OCI-LY7 (cell line): ENCODE measurements around the gene ATP4A. TPM values are rescaled to one million over a fixed set of nuclear protein-coding genes. Genes with fewer than 3 reads are reported as not detected.

ENCODE experiments used
- BruUV-seq: library from RNA; stranded (reverse); fragments of 400-500 nt; replicated peaks from 2 replicates; lab custom pipeline; 2021; lab: Mats Ljungman, UMichigan
- CTCF ChIA-PET: fragments of 300-600 bp; sonication (Branson Sonifier 250); formaldehyde crosslinking; loops from one replicate; lab custom pipeline; 2022; ENCODE audit warnings: antibody characterized with exemption; ENCODE audit not compliant: unreplicated experiment; lab: Charles Lee
- POLR2A ChIA-PET: fragments of 300-600 bp; sonication (Branson Sonifier 250); formaldehyde crosslinking; loops from one replicate; lab custom pipeline; 2022; ENCODE audit warnings: antibody characterized with exemption; lab: Charles Lee
- DNase-seq: peaks from one replicate; pipeline ENCODE4 v3.0.0-alpha.2; 2015; ENCODE audit warnings: low spot score
- H2AFZ ChIP-seq: fragments of 200-600 bp; sonication (generic), shearing (Covaris generic); 2 replicates; pipeline ENCODE4 v1.6.1; 2014; ENCODE audit warnings: mild to moderate bottlenecking, antibody characterized with exemption, low read length, moderate library complexity
- H3K27ac ChIP-seq: fragments of 200-600 bp; sonication (generic); 2 replicates; pipeline ENCODE4 v1.5.1; 2014; ENCODE audit warnings: mixed run types, low read depth, mild to moderate bottlenecking, moderate library complexity, low read length, inconsistent platforms; ENCODE audit not compliant: poor library complexity, severe bottlenecking
- H3K36me3 ChIP-seq: fragments of 200-600 bp; sonication (generic); 2 replicates; pipeline ENCODE4 v1.6.1; 2014; ENCODE audit warnings: mild to moderate bottlenecking, antibody characterized with exemption, low read length, moderate library complexity, mixed read lengths; ENCODE audit not compliant: insufficient read depth
- H3K4me1 ChIP-seq: fragments of 200-600 bp; sonication (generic); 2 replicates; pipeline ENCODE4 v1.5.1; 2014; ENCODE audit warnings: mild to moderate bottlenecking, low read length; ENCODE audit not compliant: insufficient read depth, poor library complexity, severe bottlenecking
- H3K4me2 ChIP-seq: fragments of 200-600 bp; sonication (generic); 2 replicates; pipeline ENCODE4 v1.6.1; 2014; ENCODE audit warnings: mild to moderate bottlenecking, low read length
- H3K4me3 ChIP-seq: fragments of 200-600 bp; sonication (generic); 2 replicates; pipeline ENCODE4 v1.5.1; 2014; ENCODE audit warnings: mild to moderate bottlenecking, low read depth, low read length; ENCODE audit not compliant: poor library complexity, severe bottlenecking
- H3K79me2 ChIP-seq: fragments of 200-600 bp; sonication (generic); 2 replicates; pipeline ENCODE4 v1.6.1; 2016; ENCODE audit warnings: low read depth, mild to moderate bottlenecking, low read length, moderate library complexity, mixed read lengths; ENCODE audit not compliant: insufficient read depth
- H3K9me2 ChIP-seq: fragments of 200-600 bp; sonication (generic); 2 replicates; pipeline ENCODE4 v1.6.1; 2016; ENCODE audit warnings: mild to moderate bottlenecking, low read length, mixed read lengths; ENCODE audit not compliant: insufficient read depth
- H3K9me3 ChIP-seq: fragments of 200-600 bp; sonication (generic); 2 replicates; pipeline ENCODE4 v1.6.1; 2014; ENCODE audit warnings: mild to moderate bottlenecking, mixed run types, low read length, mixed read lengths
- H4K20me1 ChIP-seq: fragments of 200-600 bp; sonication (generic); 2 replicates; pipeline ENCODE4 v1.6.1; 2014; ENCODE audit warnings: mild to moderate bottlenecking, antibody characterized with exemption, low read length, moderate library complexity, mixed read lengths; ENCODE audit not compliant: insufficient read depth
- CTCF ChIP-seq: fragments of 200-600 bp; sonication (generic); conservative IDR thresholded peaks from 2 replicates; pipeline ENCODE4 v1.5.1; 2014; ENCODE audit warnings: mild to moderate bottlenecking, antibody characterized with exemption, low read length, moderate library complexity, mixed read lengths
- EZH2phosphoT487 ChIP-seq: fragments of 200-600 bp; sonication (generic); IDR thresholded peaks from 2 replicates; pipeline ENCODE4 v1.6.1; 2018; ENCODE audit warnings: low read depth, borderline replicate concordance, mild to moderate bottlenecking, mixed run types, antibody characterized with exemption, low read length, moderate library complexity, mixed read lengths
- intact Hi-C: fragments of 100-400 bp; cut with micrococcal nuclease; formaldehyde crosslinking; loops from one replicate; pipeline ENCODE4 v1.10.0; 2022; ENCODE audit not compliant: unreplicated experiment
- total RNA-seq, 2 experiments: library from RNA; depleted of rRNA in 1 of 2; stranded (reverse); fragments of >200 nt in 1 of 2; shearing (Covaris generic) in 1 of 2; gene quantifications; 2 replicates each; pipeline ENCODE4 v1.2.3, GENCODE V29; 2014 to 2022

ATP4A gene
- total RNA-seq, 2 experiments from 2014 or later, result 0.36 to 0.92 TPM

GRCh38 chr19:35528218-35529038 is 35.0 kb downstream of the ATP4A start, which contains the start of gene SBSN:
Gene SBSN (minus strand): TSS chr19:35528311. CDS start chr19:35528281, 30 bp downstream.
- ChIA-PET CTCF (no interaction called here), POLR2A (no interaction called here)
- no peaks in the 10 kb centered on the region for H3K9me2 ChIP-seq
- H2AFZ ChIP-seq, result no peak within 1 kb of the TSS
- H3K27ac ChIP-seq, result no peak within 1 kb of the TSS
- no peaks in the 10 kb centered on the region for H3K4me1 ChIP-seq
- no TSS peak for BruUV-seq
- DNase-seq, result no peak
- H3K4me2 ChIP-seq, result no peak within 1 kb of the TSS
- TF ChIP-seq EZH2phosphoT487, result no peak
- TF ChIP-seq CTCF, result no peak
- H4K20me1 ChIP-seq, result no peaks in the 10 kb centered on the region; the same call in 1 of the 2 replicates
- intact Hi-C loops, result no loop called here
- no peaks in the 10 kb centered on the region for H3K79me2 ChIP-seq
- no peak within 1 kb of the TSS for H3K4me3 ChIP-seq
- no peaks in the 10 kb centered on the region for H3K36me3 ChIP-seq
- H3K9me3 ChIP-seq, result no peaks in the 10 kb centered on the region

GRCh38 chr19:35525873-35526272 is 37.6 kb downstream of the ATP4A start:
- Histone ChIP-seq H3K9me3 (no peaks in the 10 kb centered on the region), H2AFZ (no peak overlapping the region), H3K4me3 (no peak overlapping the region), H3K79me2 (no peaks in the 10 kb centered on the region), H3K36me3 (no peaks in the 10 kb centered on the region), H4K20me1 (no peaks in the 10 kb centered on the region), H3K9me2 (no peaks in the 10 kb centered on the region), H3K27ac (no peak overlapping the region), H3K4me2 (no peak overlapping the region), H3K4me1 (no peaks in the 10 kb centered on the region)
- DNase-seq, result no peak
- ChIA-PET POLR2A (no interaction called here), CTCF (no interaction called here)
- no peak for TF ChIP-seq EZH2phosphoT487
- no peak for TF ChIP-seq CTCF
- intact Hi-C loops, result no loop called here
- no TSS peak for BruUV-seq

- no peak overlapping the region for H3K4me3 ChIP-seq
- no peaks in the 10 kb centered on the region for H3K9me3 ChIP-seq
- intact Hi-C loops, result no loop called here
- DNase-seq, result no peak
- POLR2A ChIA-PET, result no interaction called here
- CTCF ChIA-PET, result no interaction called here
- no peaks in the 10 kb centered on the region for H4K20me1 ChIP-seq
- BruUV-seq, result no TSS peak
- no peaks in the 10 kb centered on the region for H3K79me2 ChIP-seq
- no peaks in the 10 kb centered on the region for H3K9me2 ChIP-seq
- H3K27ac ChIP-seq, result no peak overlapping the region
- H3K36me3 ChIP-seq, result no peaks in the 10 kb centered on the region
- no peak overlapping the region for H2AFZ ChIP-seq
- no peak overlapping the region for H3K4me2 ChIP-seq
- H3K4me1 ChIP-seq, result no peaks in the 10 kb centered on the region
- no peak for TF ChIP-seq EZH2phosphoT487
- no peak for TF ChIP-seq CTCF
These were observed 39.1 kb downstream of the ATP4A start for GRCh38 chr19:35524181-35524837.
